GM19351 (cell line): ENCODE data around the gene PTPRD.

Source experiments
- ATAC-seq: cut with Tn5 transposase; IDR thresholded peaks from one replicate; pipeline ENCODE4 v1.9.1; 2021; ENCODE audit warnings: mild to moderate bottlenecking, moderate library complexity; ENCODE audit not compliant: unreplicated experiment

Gene PTPRD

DNA sequence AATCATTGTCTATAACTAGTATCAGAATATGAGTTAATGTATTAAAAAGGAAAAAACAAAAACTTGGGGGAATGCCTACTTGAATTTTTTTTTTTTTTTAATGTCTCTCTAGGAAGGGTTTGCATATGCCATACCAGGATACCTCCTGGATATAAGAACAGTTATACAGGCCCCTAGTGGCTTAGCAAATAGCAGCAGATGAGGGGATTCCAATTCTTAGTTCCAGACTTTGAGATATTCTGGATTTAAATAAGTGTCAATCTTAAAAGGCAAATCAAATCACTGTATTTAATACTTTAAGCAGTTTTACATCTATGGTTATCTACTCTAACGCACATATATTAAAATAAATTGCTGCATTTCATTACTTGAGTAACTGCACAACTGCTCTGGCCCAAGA lies 1757.8 kb downstream of the PTPRD start:
- no peak for ATAC-seq

DNA sequence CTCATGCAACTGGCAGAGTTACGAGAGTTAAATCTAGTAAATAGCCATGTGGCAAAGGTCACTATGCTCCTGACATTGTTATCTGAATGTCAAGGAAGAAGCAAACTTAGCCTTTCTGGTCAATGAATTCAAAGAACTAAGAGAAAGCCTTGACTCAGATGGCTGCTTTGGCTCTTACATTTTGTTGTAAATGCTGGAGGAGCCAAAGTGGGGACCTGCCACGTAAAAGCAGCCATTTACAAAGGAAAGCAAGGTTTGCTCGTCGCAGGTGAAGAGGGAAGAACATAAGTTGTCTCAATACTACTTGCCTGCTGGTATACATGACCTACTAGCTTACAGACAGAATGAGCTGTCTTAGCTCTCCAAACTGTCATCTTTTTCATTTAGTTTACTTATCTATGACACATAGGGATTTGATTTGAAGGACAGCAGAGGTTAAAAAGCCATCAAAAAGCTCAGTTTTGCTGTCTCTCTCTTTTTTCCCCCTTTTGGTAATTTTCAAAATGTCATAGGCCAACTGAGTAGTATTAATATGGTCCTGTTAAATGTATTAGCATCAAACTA lies 1760.4 kb downstream of the PTPRD start:
- no peak for ATAC-seq

DNA sequence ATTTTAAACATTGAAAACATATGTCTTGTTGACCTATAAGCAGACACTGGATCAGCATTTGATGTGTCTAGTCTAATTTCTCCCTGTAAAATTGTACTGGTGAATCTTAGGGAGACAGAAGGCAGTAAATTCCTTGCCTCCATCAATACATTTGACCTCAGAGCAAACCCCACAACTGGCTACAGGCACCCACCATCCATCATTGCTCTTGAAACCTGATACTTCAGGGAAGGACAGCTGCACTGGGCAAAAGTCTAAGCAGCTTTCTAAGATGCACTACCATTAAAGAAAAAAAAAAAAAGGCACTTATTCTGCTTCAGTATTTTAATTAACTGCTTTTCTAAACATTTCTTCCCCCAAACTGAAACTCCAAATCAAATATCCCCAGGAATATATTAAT lies 1761.9 kb downstream of the PTPRD start:
- no peak for ATAC-seq

DNA sequence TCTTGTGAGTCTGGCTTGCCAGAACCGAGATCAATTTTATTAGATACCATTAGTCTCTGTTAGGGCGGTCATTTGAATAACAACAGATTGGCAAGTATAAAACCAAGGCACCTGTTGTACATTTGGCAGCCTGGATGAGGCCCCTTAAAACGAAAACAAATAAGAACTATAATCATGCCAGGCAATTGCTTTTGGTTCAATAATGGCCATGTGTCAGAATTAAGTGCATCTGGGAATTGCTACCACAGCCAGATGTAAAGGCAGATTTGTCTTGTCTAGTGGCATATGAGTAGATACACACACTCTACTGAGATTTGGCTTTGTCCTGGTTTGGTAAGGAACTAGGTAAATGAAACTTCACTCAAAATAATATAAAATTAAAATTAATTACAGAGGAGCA lies 1767.0 kb downstream of the PTPRD start:
- ATAC-seq, result no peak

DNA sequence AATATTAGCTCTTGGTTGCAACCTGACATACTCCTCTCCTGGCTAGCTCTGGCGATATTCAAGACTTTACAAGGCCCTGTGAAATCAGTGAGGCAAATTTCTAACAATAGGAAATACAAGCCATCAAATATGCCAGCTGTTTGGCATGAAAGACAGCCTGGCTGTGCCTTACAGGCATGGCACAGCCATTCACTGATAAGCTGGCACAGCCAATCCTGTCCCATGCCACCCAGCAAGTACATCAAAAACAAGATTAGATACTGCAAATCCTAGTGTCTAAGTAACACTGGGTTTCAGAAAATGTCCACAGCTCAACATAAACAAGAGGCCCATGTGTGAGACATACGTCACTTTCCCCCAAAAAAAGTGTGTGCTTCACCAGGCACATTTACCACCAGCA lies 1767.4 kb downstream of the PTPRD start:
- no peak for ATAC-seq

DNA sequence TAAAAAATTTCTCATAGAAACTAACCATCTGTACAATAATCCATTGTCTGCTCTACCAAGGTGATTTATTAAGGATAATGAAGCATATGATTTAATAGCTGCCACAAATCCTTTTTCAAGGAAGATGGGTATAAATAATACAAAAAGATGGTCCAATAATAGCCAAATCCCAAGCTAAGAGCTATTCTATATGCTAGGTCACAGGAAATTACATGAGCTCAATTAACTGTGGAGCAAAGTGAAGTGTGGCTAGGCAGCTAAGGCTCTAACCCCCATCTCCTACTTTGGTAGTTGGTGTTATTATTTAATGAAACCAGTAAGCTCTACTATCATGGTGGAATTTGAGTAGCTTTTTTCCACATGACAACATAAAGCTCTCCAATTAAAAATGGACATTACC lies 1768.3 kb downstream of the PTPRD start:
- ATAC-seq, result no peak

DNA sequence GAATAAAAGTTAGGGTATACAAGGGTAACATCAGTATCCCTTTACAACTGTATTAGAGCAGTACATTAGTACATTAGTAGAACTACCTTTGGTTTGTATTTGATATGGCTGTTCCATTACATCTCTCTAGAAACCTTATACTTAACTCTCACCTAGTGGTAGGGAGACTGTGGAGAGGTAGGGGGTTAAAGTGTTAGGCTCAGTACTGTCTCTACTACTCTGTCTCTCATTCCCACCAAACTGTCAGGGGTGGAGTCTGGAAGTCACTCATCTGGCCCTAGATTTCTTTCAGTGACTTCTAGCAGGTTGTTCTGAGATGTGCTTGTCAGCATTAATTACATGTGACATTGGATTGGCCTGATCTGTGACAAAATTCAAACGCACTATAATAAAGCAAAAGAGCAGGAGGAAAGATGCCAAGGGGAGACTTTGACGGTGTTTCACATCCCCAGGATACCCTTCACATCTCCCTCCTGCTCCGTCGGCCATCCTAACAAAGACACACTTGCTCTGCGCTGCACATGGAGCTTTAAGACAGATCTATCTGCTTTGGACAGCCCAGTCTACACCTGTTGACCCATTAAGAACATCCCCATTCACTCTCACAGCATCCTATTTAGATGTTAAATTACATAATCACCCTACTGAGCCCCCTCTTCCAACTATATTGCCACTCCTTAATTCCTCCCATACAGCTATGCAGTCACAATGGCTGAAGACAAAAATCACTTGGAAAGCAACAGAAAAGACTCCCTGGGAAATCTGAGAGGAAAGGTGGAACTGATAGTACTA lies 1770.2 kb downstream of the PTPRD start:
- ATAC-seq, result no peak

DNA sequence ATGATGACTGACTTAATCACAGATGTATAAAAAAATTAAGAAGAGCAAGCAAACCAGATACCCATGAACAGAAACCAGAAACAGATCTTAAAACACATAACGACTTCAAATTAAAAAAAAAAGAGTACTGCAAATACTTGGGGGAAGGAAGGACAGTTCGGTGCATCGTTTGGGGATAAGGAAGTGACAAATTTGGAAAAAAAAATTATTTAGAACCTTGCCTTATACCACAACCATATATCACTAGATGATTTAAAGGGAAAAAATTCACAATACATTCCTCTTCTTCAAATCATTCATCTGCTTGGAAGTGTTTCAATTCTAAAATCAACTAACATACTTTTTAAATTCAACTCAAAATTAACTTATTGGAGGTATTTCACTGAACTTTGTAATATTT lies 1774.7 kb downstream of the PTPRD start:
- ATAC-seq, result no peak

DNA sequence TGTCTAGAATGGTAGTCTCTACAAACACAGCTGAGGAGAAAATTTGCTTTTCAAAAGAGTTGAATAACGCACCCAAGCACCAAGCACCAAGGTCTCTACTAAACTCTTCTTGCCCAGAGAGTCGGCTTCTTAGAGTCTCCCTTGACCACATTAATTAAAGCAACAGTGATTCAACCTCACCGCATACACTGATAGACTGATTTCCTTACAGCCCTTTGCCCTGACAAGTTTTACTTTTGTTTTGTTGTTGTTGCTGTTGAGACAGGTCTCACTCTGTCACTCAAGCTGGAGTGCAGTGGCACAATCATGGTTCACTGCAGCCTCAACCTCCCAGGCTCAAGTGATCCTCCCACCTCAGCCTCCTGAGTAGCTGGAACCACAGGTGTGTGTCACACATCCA lies 1777.5 kb downstream of the PTPRD start:
- ATAC-seq, result no peak

DNA sequence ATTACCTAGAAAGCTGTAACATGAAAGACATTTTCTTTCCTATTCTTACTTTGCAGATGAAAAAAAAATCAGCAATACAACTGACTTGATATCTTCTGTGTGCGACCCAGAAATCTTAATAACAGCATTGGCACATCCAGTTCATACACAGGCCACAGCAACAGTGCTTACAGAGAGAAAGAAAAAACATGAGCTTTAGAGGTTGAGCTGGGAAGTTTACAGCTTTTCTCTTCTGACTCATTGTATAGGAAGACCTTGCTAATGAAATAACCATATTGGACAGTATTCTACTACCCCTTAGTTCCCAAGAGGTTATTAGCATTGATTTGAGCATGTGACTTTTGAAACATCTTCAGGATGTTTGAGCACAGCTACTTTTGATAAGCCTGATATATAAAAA lies 1779.8 kb downstream of the PTPRD start:
- no peak for ATAC-seq

DNA sequence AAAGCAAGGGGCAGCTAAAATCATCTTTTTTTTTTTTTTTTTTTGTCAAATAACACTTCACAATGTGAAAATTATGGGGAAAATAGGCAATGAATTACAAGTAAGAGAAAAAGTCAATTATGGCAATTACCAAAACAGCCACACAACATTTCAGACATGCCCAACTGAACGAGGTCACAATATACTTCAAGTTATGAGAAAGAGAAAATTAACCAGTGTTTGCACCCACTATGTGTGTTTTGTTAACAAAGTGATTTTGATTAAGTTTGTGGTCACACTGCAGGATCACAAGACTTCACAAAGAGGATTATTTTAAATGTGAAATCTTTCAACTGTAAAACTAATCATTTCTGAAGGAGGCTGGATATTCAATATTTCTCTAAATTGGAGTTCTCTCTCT lies 1780.4 kb downstream of the PTPRD start:
- no peak for ATAC-seq

DNA sequence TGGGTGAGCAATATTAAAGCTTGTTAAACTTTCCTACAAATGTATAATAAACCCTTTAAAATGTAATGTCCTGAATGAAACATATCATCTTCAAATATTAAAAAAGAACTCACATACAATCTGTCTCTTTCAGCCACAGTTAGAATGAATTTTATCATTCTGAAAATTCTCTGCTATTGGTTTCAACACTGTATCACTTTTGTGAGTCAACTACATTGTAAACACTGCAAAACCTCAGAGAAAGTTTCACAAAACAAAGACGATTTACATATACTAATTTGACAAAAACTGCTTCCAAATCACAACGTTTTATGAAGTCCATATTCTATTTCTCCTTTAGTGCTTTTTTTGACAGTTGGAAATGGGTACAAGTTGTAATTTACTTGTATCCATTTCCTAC lies 1781.2 kb downstream of the PTPRD start:
- no peak for ATAC-seq

DNA sequence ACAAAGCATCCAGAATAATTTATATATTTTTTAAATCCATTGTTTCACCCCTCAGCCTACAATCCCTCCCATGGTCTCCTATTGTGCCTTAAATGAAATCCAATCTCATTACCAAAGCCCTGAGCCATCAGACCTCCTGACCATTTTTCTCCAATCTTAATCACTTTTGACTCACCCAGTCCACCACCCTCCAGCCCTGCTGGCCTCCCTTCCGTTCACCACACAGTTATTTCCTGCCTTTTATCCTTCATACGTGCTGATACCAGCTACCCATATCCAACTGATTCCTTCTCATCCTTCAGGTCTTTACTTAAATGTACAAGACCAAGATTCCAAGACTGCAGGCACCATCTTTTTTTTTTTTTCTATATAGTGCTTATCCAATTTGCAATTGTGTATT lies 1786.5 kb downstream of the PTPRD start:
- ATAC-seq, result no peak

DNA sequence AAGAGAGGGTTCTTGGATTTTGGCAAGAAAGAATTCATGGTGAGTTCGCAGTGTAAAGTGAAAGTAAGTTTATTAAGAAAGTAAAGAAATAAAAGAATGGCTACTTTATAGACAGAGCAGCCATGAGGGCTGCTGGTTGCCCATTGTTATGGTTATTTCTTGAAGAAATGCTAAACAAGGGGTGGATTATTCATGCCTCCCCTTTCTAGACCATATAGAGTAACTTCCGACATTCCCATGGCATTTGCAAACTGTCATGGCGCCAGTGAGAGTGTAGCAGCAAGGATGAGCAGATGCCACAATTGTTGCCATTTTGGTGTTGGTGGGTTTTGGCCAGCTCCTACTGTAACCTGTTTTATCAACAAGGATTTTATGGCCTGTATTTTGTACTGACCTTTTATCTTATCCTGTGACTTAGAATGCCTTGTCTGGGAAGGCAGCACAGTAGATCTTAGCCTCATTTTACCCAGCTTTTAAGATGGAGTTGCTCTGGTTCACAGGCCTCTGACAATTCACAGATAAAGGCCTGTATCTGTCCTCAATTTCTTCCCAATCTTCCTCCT lies 1787.1 kb downstream of the PTPRD start:
- ATAC-seq, result no peak

DNA sequence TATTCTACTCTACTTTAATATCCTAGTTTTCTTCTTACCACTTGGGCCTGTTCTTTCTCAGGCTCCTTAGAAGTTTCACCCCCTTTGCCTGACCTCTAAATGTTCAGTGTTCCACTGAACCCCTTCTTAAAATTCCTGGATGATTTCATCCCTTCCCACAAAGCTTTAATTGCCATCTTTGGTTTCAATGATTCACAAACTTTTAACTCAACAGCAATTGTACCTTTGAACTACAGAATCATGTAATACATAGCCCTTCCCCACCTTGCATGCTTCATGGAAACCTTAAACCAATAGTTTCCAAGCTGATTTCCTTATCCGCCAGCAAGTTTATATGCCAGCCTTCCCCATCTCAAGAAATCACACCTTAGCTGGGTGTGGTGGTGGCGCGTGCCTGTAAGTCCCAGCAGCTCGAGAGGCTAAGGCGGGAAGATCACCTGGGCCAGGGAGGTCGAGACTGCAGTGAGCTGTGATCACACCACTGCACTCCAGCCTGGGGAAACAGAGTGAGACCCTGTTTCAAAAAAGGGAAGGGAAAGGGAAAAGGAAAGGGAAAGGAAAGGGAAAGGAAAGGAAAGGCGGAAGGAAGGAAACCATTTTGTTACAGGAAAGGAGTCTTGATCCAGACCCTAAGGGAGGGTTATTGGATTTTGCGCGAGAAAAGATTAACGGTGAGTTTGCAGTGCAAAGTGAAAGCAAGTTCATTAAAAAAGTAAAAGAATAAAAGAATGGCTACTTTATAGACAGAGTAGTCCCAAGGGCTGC lies 1789.5 kb downstream of the PTPRD start:
- ATAC-seq, result no peak

DNA sequence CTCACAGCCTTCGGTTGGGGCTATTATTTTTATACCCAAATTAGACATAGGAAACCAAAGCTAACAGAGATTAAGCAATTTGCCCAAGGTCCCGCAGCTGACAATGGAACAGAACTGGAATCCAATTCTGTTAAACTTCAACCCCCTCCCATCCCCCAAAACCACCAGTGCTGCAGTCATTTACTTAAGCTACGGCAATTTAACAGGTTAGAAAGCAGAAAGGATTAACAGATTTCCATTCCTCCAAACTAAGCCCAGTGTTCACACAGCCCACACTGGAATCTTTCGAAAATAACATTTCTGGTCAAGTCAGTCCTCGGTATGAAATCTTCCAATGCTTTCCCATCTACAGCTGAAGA lies 1790.2 kb downstream of the PTPRD start:
- ATAC-seq, result no peak

DNA sequence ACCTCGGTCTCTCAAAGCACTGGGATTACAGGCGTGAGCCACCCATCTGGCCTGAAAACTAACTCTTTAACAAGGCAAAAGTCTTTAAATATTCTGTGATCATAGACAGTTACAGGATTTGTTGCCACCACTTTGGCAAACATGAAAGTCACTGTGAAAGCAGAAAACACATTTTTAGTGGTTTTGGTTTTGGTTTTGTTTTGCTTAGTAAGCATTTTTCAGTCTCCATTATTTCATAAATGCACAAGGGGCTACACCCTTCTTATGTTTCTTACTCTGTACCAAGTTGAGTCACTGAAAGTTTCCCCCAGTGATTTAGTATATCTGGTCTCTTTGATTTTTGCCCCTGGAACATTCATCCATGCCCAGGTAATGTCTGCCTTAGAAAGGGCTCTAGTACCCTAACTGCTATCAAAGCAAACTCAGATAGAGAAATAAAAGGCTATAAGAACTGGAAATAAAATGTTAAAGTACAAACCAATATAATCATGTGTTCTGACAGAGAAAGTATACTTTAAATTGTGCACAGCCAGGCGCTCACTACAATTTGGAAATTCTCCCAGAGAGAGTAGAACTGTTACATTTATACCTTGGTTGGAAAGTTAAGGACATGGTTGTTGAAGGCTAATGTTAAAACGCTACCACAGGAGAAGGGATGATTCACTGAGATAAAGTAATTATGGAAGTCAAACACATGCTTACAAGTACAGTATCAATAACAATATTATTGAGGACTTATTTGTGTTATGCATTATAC lies 1790.7 kb downstream of the PTPRD start:
- ATAC-seq, result no peak

DNA sequence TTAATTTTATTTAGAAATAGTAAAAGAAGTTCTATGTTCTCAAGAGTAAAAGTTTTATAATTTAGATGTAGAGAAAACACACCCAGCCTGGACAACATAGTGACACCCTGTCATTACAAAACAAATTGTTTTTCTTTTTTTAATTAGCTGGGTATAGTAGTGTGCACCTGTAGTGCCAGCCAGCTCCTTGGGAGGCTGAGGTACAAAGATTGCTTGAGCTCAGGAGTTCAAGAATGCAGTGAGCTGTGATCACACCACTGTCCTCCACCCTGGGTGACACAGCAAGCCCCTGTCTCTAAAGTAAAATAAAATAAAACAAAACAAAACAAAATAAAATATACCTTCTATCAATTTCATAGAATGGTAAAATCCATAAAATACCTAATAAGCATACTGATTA lies 1795.5 kb downstream of the PTPRD start:
- ATAC-seq, result no peak

DNA sequence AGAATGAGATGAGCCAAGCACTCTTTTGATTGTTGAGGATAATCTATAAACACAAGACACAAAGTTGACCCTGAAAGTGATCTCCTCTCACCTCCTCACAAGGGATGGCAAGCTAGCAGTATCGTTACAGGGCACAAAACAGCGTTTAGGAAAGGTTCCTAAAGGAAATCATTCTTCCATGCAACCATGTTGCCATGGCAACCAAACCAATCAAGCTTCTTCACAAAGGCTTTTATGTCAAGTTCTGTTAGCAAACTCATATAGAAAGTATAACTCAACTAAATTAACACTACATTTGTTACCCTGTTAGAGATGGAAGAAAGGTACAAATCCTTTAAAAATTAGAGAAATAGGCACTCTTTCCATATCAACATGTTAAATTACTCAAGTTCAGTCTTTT lies 1796.4 kb downstream of the PTPRD start:
- no peak for ATAC-seq

DNA sequence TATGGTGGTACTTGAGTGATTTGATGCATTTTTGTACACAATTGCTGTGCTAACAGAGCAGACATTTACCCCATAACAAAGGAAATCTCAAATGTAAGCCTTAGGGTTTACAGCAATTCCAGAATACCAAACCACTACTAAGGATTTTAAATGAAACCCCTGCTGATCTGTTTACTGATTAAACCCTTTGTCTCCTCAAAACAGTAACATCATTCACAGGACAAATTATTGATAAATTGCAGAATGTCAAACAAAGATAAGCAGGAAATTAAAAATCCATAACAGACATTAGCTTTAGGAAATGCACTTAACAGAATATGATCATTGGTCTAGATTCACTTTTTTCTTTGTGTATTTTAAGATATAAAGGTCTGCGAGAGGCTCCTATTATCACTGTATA lies 1796.9 kb downstream of the PTPRD start:
- no peak for ATAC-seq

DNA sequence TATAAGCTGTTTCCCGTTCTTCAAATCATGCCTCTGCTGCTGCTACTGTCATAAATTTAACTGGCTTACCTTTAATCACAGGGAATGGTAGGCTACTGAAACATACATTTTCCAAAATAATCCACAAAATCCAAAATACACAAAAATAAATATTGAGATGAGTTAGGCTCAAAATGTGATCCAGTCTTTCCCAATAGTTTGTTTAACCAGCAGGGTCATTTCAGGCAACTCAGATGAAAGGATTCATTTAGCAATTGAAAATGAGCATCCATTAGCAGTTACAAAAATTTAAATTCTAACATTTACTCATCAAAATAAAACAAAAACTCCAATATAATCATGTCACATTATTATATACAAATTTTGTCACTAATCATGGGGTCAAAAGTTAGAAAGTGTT lies 1797.6 kb downstream of the PTPRD start:
- no peak for ATAC-seq
